HepG2 (cell line): ENCODE measurements around the gene CAPN8. TPM values are rescaled to one million over a fixed set of nuclear protein-coding genes. Genes with fewer than 3 reads are reported as not detected.

Experiments
- BCL6 ChIP-seq: IDR thresholded peaks from 2 replicates; pipeline ENCODE4 v1.6.1; 2016; ENCODE audit warnings: missing genetic modification reagents, missing compliant biosample characterization
- FOXA3 ChIP-seq: IDR thresholded peaks from 2 replicates; pipeline ENCODE4 v1.6.1; 2016; ENCODE audit warnings: missing genetic modification reagents, missing compliant biosample characterization
- GTF3A ChIP-seq: sonication (generic); formaldehyde crosslinking; conservative IDR thresholded peaks from 2 replicates; pipeline ENCODE4 v1.4.0; 2020; ENCODE audit warnings: mild to moderate bottlenecking, missing genetic modification reagents
- KDM3A ChIP-seq: IDR thresholded peaks from 2 replicates; pipeline ENCODE4 v1.6.1; 2018; ENCODE audit warnings: low read depth, missing compliant biosample characterization
- MYNN ChIP-seq: sonication (generic); formaldehyde crosslinking; IDR thresholded peaks from 2 replicates; pipeline ENCODE4 v1.4.0; 2020; ENCODE audit warnings: mild to moderate bottlenecking, low read depth, missing genetic modification reagents
- NCOA2 ChIP-seq: sonication (generic); formaldehyde crosslinking; IDR thresholded peaks from 2 replicates; pipeline ENCODE4 v1.8.0; 2022; ENCODE audit warnings: inconsistent platforms
- NR1H2 ChIP-seq: sonication (generic); formaldehyde crosslinking; IDR thresholded peaks from 2 replicates; pipeline ENCODE4 v1.8.1; 2022; ENCODE audit warnings: low read depth, missing genetic modification reagents, borderline replicate concordance
- ONECUT2 ChIP-seq: sonication (generic); formaldehyde crosslinking; IDR thresholded peaks from 2 replicates; pipeline ENCODE4 v1.4.0; 2020; ENCODE audit warnings: missing genetic modification reagents
- SP5 ChIP-seq: IDR thresholded peaks from 2 replicates; pipeline ENCODE4 v1.6.1; 2016; ENCODE audit warnings: low read depth, borderline replicate concordance
- ZBTB42 ChIP-seq: sonication (generic); formaldehyde crosslinking; IDR thresholded peaks from 2 replicates; pipeline ENCODE4 v1.5.0; 2020; ENCODE audit warnings: mild to moderate bottlenecking, missing genetic modification reagents
- ZNF180 ChIP-seq: sonication (generic); formaldehyde crosslinking; IDR thresholded peaks from 2 replicates; pipeline ENCODE4 v1.4.0; 2020; ENCODE audit warnings: low read depth, missing genetic modification reagents, borderline replicate concordance
- ZNF432 ChIP-seq: sonication (generic); formaldehyde crosslinking; IDR thresholded peaks from 2 replicates; pipeline ENCODE4 v1.5.0; 2020; ENCODE audit warnings: missing genetic modification reagents, mild to moderate bottlenecking, borderline replicate concordance
- ZNF576 ChIP-seq: sonication (generic); formaldehyde crosslinking; IDR thresholded peaks from 2 replicates; pipeline ENCODE4 v1.4.0; 2020; ENCODE audit warnings: mild to moderate bottlenecking, missing genetic modification reagents
- ZNF746 ChIP-seq: sonication (generic); formaldehyde crosslinking; IDR thresholded peaks from 2 replicates; pipeline ENCODE4 v1.8.0; 2022; ENCODE audit warnings: mild to moderate bottlenecking, missing genetic modification reagents
- polyA plus RNA-seq, 8 experiments: library from polyadenylated mRNA; depleted of rRNA in 3 of 8; stranded (reverse) in 7 of 8; unstranded in 1 of 8; fragments of >200 nt; fragmentation: Illumina TruSeq in 4 of 8; extraction: Trizol in 4 of 8; gene quantifications; 2 replicates each; pipeline versions ENCODE4 v1.2.1 to v1.2.3, GENCODE V29; 2011 to 2016; ENCODE audit warnings: low read depth in 4 of 8, missing spikeins in 1 of 8, mixed read lengths in 1 of 8; ENCODE audit not compliant: insufficient read depth in 1 of 8
- total RNA-seq, 5 experiments: library from RNA; depleted of rRNA; stranded (reverse); fragments of >200 nt; fragmentation: Illumina TruSeq; extraction: Trizol; gene quantifications; 2 replicates each; pipeline ENCODE4 v1.2.3, GENCODE V29; 2016; ENCODE audit warnings: low read depth in 1 of 5
- TF ChIP-seq, protein P1 (sequence below): sonication (generic); formaldehyde crosslinking; IDR thresholded peaks from 2 replicates; pipeline ENCODE4 v1.4.0; 2020; ENCODE audit warnings: missing genetic modification reagents
- TF ChIP-seq, protein P2 (sequence below): sonication (generic); formaldehyde crosslinking; IDR thresholded peaks from 2 replicates; pipeline ENCODE4 v1.4.0; 2020; ENCODE audit warnings: mild to moderate bottlenecking, missing genetic modification reagents, borderline replicate concordance
- TF ChIP-seq, protein P3 (sequence below): sonication (generic); formaldehyde crosslinking; IDR thresholded peaks from 2 replicates; pipeline ENCODE4 v1.8.0; 2022; ENCODE audit warnings: mild to moderate bottlenecking, missing genetic modification reagents
- TF ChIP-seq, protein P4 (sequence below): sonication (generic); formaldehyde crosslinking; IDR thresholded peaks from 2 replicates; pipeline ENCODE4 v1.5.0; 2020; ENCODE audit warnings: mild to moderate bottlenecking, missing genetic modification reagents, borderline replicate concordance

CAPN8 gene
- total and polyA plus RNA-seq, 2 of the 13 experiments (the other 11 are each of a cell fraction or from before 2014, with no cell fraction given): 0.20 to 0.25 TPM

DNA sequence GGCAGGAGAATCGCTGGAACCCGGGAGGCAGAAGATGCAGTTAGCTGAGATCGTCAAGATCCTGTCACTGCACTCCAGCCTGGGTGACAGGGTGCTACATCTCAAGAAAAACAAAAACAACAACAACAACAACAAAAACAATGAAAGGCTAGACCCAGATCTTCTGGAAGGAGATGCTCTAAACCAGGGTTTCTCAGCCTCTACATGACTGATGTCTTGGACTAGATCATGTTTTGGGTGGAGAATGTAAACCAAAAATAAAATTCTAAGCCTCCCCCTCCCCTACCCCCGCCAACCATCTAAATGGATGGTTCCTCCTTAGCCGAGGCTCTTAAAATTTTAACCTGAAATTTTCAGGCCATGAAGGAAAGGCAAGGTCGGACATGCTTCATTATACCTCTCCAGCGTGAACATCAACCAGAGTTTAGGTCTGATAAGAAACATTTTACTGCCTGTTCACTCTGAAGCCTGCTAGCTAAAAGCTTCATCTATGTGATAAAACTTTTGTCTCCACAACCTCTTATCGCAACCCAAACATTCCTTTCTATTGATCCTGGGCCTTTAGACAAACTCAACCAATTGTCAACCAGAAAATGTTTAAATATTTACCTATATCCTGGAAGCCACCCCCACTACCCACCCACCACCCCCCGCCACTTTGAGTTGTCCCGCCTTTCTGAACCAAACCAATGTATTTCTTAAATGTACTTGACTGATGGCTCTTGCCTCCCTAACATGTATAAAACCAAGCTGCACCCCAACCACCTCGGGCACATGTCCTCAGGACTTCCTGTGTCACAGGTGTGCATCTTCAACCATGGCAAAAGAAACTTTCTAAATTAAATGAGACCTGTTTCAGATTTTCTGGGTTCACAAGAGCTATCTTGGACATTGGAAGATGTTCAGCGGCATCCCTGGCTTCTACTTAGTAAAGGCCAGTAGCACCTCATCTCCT lies 45.0 kb upstream of the CAPN8 start (continued):
- TF ChIP-seq, protein P1, sequence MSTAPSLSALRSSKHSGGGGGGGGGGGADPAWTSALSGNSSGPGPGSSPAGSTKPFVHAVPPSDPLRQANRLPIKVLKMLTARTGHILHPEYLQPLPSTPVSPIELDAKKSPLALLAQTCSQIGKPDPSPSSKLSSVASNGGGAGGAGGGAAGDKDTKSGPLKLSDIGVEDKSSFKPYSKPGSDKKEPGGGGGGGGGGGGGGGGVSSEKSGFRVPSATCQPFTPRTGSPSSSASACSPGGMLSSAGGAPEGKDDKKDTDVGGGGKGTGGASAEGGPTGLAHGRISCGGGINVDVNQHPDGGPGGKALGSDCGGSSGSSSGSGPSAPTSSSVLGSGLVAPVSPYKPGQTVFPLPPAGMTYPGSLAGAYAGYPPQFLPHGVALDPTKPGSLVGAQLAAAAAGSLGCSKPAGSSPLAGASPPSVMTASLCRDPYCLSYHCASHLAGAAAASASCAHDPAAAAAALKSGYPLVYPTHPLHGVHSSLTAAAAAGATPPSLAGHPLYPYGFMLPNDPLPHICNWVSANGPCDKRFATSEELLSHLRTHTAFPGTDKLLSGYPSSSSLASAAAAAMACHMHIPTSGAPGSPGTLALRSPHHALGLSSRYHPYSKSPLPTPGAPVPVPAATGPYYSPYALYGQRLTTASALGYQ (CRISPR knock-in tag): peak; percentile 85
- no peak for TF ChIP-seq NR1H2 (CRISPR knock-in tag)
- peak; percentile 79; the same call in 1 of the 2 replicates for TF ChIP-seq BCL6 (CRISPR knock-in tag)
- TF ChIP-seq, protein P2, sequence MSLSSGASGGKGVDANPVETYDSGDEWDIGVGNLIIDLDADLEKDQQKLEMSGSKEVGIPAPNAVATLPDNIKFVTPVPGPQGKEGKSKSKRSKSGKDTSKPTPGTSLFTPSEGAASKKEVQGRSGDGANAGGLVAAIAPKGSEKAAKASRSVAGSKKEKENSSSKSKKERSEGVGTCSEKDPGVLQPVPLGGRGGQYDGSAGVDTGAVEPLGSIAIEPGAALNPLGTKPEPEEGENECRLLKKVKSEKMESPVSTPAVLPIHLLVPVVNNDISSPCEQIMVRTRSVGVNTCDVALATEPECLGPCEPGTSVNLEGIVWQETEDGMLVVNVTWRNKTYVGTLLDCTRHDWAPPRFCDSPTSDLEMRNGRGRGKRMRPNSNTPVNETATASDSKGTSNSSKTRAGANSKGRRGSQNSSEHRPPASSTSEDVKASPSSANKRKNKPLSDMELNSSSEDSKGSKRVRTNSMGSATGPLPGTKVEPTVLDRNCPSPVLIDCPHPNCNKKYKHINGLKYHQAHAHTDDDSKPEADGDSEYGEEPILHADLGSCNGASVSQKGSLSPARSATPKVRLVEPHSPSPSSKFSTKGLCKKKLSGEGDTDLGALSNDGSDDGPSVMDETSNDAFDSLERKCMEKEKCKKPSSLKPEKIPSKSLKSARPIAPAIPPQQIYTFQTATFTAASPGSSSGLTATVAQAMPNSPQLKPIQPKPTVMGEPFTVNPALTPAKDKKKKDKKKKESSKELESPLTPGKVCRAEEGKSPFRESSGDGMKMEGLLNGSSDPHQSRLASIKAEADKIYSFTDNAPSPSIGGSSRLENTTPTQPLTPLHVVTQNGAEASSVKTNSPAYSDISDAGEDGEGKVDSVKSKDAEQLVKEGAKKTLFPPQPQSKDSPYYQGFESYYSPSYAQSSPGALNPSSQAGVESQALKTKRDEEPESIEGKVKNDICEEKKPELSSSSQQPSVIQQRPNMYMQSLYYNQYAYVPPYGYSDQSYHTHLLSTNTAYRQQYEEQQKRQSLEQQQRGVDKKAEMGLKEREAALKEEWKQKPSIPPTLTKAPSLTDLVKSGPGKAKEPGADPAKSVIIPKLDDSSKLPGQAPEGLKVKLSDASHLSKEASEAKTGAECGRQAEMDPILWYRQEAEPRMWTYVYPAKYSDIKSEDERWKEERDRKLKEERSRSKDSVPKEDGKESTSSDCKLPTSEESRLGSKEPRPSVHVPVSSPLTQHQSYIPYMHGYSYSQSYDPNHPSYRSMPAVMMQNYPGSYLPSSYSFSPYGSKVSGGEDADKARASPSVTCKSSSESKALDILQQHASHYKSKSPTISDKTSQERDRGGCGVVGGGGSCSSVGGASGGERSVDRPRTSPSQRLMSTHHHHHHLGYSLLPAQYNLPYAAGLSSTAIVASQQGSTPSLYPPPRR (CRISPR knock-in tag): peak; percentile 91
- TF ChIP-seq, protein P3, sequence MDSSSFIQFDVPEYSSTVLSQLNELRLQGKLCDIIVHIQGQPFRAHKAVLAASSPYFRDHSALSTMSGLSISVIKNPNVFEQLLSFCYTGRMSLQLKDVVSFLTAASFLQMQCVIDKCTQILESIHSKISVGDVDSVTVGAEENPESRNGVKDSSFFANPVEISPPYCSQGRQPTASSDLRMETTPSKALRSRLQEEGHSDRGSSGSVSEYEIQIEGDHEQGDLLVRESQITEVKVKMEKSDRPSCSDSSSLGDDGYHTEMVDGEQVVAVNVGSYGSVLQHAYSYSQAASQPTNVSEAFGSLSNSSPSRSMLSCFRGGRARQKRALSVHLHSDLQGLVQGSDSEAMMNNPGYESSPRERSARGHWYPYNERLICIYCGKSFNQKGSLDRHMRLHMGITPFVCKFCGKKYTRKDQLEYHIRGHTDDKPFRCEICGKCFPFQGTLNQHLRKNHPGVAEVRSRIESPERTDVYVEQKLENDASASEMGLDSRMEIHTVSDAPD (CRISPR knock-in tag): no peak
- TF ChIP-seq, protein P4, sequence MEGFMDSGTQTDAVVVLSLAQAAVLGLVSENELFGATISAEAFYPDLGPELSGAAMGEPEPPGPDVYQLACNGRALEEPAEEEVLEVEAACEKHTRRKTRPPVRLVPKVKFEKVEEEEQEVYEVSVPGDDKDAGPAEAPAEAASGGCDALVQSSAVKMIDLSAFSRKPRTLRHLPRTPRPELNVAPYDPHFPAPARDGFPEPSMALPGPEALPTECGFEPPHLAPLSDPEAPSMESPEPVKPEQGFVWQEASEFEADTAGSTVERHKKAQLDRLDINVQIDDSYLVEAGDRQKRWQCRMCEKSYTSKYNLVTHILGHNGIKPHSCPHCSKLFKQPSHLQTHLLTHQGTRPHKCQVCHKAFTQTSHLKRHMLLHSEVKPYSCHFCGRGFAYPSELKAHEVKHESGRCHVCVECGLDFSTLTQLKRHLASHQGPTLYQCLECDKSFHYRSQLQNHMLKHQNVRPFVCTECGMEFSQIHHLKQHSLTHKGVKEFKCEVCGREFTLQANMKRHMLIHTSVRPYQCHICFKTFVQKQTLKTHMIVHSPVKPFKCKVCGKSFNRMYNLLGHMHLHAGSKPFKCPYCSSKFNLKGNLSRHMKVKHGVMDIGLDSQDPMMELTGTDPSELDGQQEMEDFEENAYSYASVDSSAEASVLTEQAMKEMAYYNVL: no peak
- TF ChIP-seq ZBTB42: no peak
- TF ChIP-seq SP5: peak; percentile 83
- TF ChIP-seq GTF3A (CRISPR knock-in tag): no peak
- TF ChIP-seq KDM3A (CRISPR knock-in tag): no peak
- no peak for TF ChIP-seq ZNF746 (CRISPR knock-in tag)
- TF ChIP-seq ZNF180 (CRISPR knock-in tag): no peak
- TF ChIP-seq NCOA2 (CRISPR knock-in tag): peak; percentile 34; the same call in 1 of the 2 replicates
- TF ChIP-seq ZNF576 (CRISPR knock-in tag): no peak
- TF ChIP-seq ONECUT2 (CRISPR knock-in tag): peak; percentile 83; the same call in 1 of the 2 replicates
- no peak for TF ChIP-seq MYNN (CRISPR knock-in tag)
- no peak for TF ChIP-seq ZNF432 (CRISPR knock-in tag)
- TF ChIP-seq FOXA3 (CRISPR knock-in tag): peak; percentile 56
